Measurements from ENCODE around the gene GNAQ. TPM values are rescaled to one million over a fixed set of nuclear protein-coding genes. Genes with fewer than 3 reads are reported as not detected.

The GNAQ gene
- total and polyA plus RNA-seq, 12 donors = 5.4 to 19.8 (median 13.2) TPM

GRCh38 chr9:77949751-77950436 lies 81.7 kb downstream of the GNAQ start:
- no peak for ATAC-seq
- intact Hi-C loops (cut with DNase I) = loop anchor here in 2 of 10 donors (5.0 to 10.0 kb wide), 3 partner anchors 45 to 75 kb away; no protein-coding TSS in a partner anchor
- peak overlapping the region in 1 of 10 donors; percentile 31 for H3K27ac ChIP-seq
- H3K36me3 ChIP-seq = no peaks in the 10 kb centered on the region
- no peak for DNase-seq
- TF ChIP-seq CTCF (IDR thresholded peaks at IDR 0.05) = no peak
- 57 to 74% methylated on average over 5 of the region's 5 CpGs for WGBS, 2 donors
- peaks cover 2 to 97% (median 80%) of the 10 kb centered on the region in 9 donors for H3K4me1 ChIP-seq
- H3K9me3 ChIP-seq = no peaks in the 10 kb centered on the region
- no peak overlapping the region for H3K4me3 ChIP-seq
- no peaks in the 10 kb centered on the region for H3K27me3 ChIP-seq

- no peak for TF ChIP-seq CTCF (IDR thresholded peaks at IDR 0.05)
- intact Hi-C loops (cut with DNase I) = loop anchor here in 1 of 10 donors (10.0 kb wide), 1 partner anchor 77 kb away; no protein-coding TSS in a partner anchor
- H3K4me3 ChIP-seq = no peak overlapping the region
- DNase-seq = no peak
- no peak for ATAC-seq
- H3K4me1 ChIP-seq = peaks cover 2 to 88% (median 67%) of the 10 kb centered on the region in 9 donors
- no peaks in the 10 kb centered on the region for H3K36me3 ChIP-seq
- H3K27me3 ChIP-seq = no peaks in the 10 kb centered on the region
- H3K9me3 ChIP-seq = no peaks in the 10 kb centered on the region
- 88 to 90% methylated on average over 3 of the region's 3 CpGs for WGBS, 2 donors
- H3K27ac ChIP-seq = peak overlapping the region in 2 of 10 donors; percentile 87
These were observed 84.0 kb downstream of the GNAQ start for GRCh38 chr9:77947651-77948050.

GRCh38 chr9:77946969-77947620 lies 84.5 kb downstream of the GNAQ start:
- H3K36me3 ChIP-seq = no peaks in the 10 kb centered on the region
- H3K4me1 ChIP-seq = peaks cover 2 to 88% (median 63%) of the 10 kb centered on the region in 9 donors
- no peaks in the 10 kb centered on the region for H3K27me3 ChIP-seq
- 59 to 75% methylated on average over 5 of the region's 5 CpGs for WGBS, 2 donors
- DNase-seq (no peak), ATAC-seq (peak in 5 of 8 donors; percentile 11 to 53 (median 37))
- intact Hi-C loops (cut with DNase I) = loop anchor here in 1 of 10 donors (10.0 kb wide), 1 partner anchor 78 kb away; no protein-coding TSS in a partner anchor
- H3K27ac ChIP-seq = peak overlapping the region in 3 of 10 donors; percentile 1 to 87 (median 87)
- H3K9me3 ChIP-seq = no peaks in the 10 kb centered on the region
- no peak for TF ChIP-seq CTCF (IDR thresholded peaks at IDR 0.05)
- peak overlapping the region in 1 of 10 donors; percentile 15 for H3K4me3 ChIP-seq

- no peak for TF ChIP-seq CTCF (IDR thresholded peaks at IDR 0.05)
- peak overlapping the region in 4 of 10 donors; percentile 37 to 87 (median 77) for H3K27ac ChIP-seq
- peak overlapping the region in 1 of 10 donors; percentile 15 for H3K4me3 ChIP-seq
- peaks cover 2 to 81% (median 56%) of the 10 kb centered on the region in 9 donors for H3K4me1 ChIP-seq
- intact Hi-C loops (cut with DNase I) = loop anchor here in 1 of 10 donors (10.0 kb wide), 1 partner anchor 79 kb away; no protein-coding TSS in a partner anchor
- WGBS, 2 donors = 93 to 94% methylated on average over 4 of the region's 4 CpGs
- H3K9me3 ChIP-seq = no peaks in the 10 kb centered on the region
- no peak for DNase-seq
- no peaks in the 10 kb centered on the region for H3K27me3 ChIP-seq
- no peaks in the 10 kb centered on the region for H3K36me3 ChIP-seq
- ATAC-seq = no peak
These were observed 85.3 kb downstream of the GNAQ start for GRCh38 chr9:77946296-77946695.
